ENCODE data around the gene MCRIP2. TPM values are rescaled to one million over a fixed set of nuclear protein-coding genes. Genes with fewer than 3 reads are reported as not detected.
A peak's percentile ranks its signal among the peaks of the same experiment; 100 is the strongest.

The MCRIP2 gene
- total and polyA plus RNA-seq, 2 of the 8 experiments (the other 6 are each of a cell fraction or from before 2014, with no cell fraction given): 45.4 to 75.5 TPM

DNA sequence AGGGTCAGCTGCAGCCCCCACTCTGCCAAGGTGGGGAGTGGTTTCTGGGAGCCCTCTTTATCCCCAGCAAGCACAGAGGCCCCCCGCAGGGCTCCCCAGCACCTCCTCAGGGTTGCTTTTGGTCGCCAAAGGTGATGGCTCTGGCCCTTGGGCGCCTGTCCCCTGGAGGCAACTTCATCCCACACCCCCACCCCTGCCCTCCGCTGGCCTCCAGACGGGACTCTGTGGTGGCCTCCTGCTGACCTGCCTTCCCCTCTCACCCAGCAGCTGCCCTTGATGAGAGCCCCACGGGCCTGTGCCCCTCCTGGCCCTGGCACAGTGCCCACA, 18.5 kb downstream of the MCRIP2 start:
- H3K4me2 ChIP-seq (ENCODE audit: insufficient read depth in 1 of 2, low read depth in 2 of 2, low read length in 2 of 2): peak overlapping the region in 1 of 2 experiments; percentile 36; a peak in 1 of 4 replicates
- no peak overlapping the region for H3K4me3 ChIP-seq (ENCODE audit: extremely low read depth in 1 of 4, insufficient read depth in 2 of 4, low read depth in 3 of 4, low read length in 4 of 4)
- TF ChIP-seq NANOG (IDR thresholded peaks at IDR 0.05; ENCODE audit: insufficient read depth, low read depth, low read length, poor library complexity, severe bottlenecking) (no peak), SP2 (IDR thresholded peaks at IDR 0.05; ENCODE audit: low read length) (no peak), KDM1A (IDR thresholded peaks at IDR 0.05; ENCODE audit: borderline replicate concordance, low read length) (no peak), CTBP2 (IDR thresholded peaks at IDR 0.05; ENCODE audit: borderline replicate concordance, insufficient read depth, insufficient read length, low read length) (no peak), SIX5 (IDR thresholded peaks at IDR 0.05; ENCODE audit: low read depth, low read length) (no peak), YY1 (IDR thresholded peaks at IDR 0.05; ENCODE audit: low read depth, low read length) (no peak)
- TF ChIP-seq, protein P1, sequence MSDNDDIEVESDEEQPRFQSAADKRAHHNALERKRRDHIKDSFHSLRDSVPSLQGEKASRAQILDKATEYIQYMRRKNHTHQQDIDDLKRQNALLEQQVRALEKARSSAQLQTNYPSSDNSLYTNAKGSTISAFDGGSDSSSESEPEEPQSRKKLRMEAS (IDR thresholded peaks at IDR 0.05): no peak
- H3K9me3 ChIP-seq (ENCODE audit: insufficient read depth in 2 of 2, low read depth in 1 of 2, low read length in 1 of 2): no peaks in the 10 kb centered on the region
- H3K79me1 ChIP-seq (ENCODE audit: low read depth, low read length): no peaks in the 10 kb centered on the region
- H3K27me3 ChIP-seq (replicated peaks in 1 of 4; ENCODE audit: control insufficient read depth in 3 of 4, extremely low read depth in 1 of 4, insufficient read depth in 3 of 4, low read length in 3 of 4): no peaks in the 10 kb centered on the region
- no peak overlapping the region for H3K56ac ChIP-seq (replicated peaks; ENCODE audit: insufficient read length, low read depth, low read length)
- no peak overlapping the region for H4K5ac ChIP-seq (ENCODE audit: insufficient read length, low read depth, low read length)
- H3K27ac ChIP-seq (ENCODE audit: low read depth, low read length): no peak overlapping the region
- H3K36me3 ChIP-seq (ENCODE audit: control insufficient read depth in 2 of 4, insufficient read depth in 4 of 4, low read length in 3 of 4): peaks cover 0 to 31% (median 1%) of the 10 kb centered on the region in 4 experiments; a peak in 3 of 8 replicates
- no peaks in the 10 kb centered on the region for H3K23me2 ChIP-seq (ENCODE audit: low read depth, low read length)
- FAIRE-seq (no peak), DNase-seq (ENCODE audit: low read depth in 1 of 2, low spot score in 2 of 2) (no peak)
- no peak overlapping the region for H3K4ac ChIP-seq (replicated peaks; ENCODE audit: insufficient read length, low read depth, low read length)
- H2AFZ ChIP-seq (ENCODE audit: low read length): no peak overlapping the region; the same call in 1 of the 2 replicates
- no peak overlapping the region for H2BK12ac ChIP-seq (ENCODE audit: low read depth, low read length)
- WGBS, 2 experiments (ENCODE audit: extremely low coverage in 1 of 2, insufficient coverage in 1 of 2, insufficient read length in 1 of 2, insufficient replicate concordance in 2 of 2, low coverage in 1 of 2, low lambda C conversion rate in 2 of 2, missing lambda C conversion rate in 1 of 2): 67% methylated on average over 2 of the region's 6 CpGs; no CpG with 5 or more reads in 1 of the 2 experiments
- H2BK5ac ChIP-seq (ENCODE audit: low read depth, low read length): 0 out of 2 replicates have a peak overlapping the region, but pooled peaks have one; percentile 41
- no peaks in the 10 kb centered on the region for H4K20me1 ChIP-seq (replicated peaks in 1 of 2; ENCODE audit: control insufficient read depth in 1 of 2, insufficient read depth in 2 of 2, low read length in 2 of 2)
- H4K91ac ChIP-seq (replicated peaks; ENCODE audit: insufficient read length, low read length): no peak overlapping the region
- H2BK15ac ChIP-seq (ENCODE audit: low read length): peak overlapping the region; percentile 81; the same call in 1 of the 2 replicates
- no peak overlapping the region for H3K14ac ChIP-seq (ENCODE audit: insufficient read length)
- no peak overlapping the region for H3K9ac ChIP-seq (replicated peaks in 1 of 4; ENCODE audit: extremely low read depth in 1 of 4, low read depth in 3 of 4, low read length in 3 of 4)
- ChIA-PET CTCF (ENCODE audit: partially characterized antibody) (interaction anchor here (0.6 to 11.3 kb wide), 14 partner anchors 9 to 85 kb away, joined by 3 to 104 read pairs (median 5); partner anchors contain the start of genes METTL26, RHBDL1 and WDR90), POLR2A (ENCODE audit: partially characterized antibody) (interaction anchor here (0.7 to 17.4 kb wide), 7 partner anchors 10 to 73 kb away, joined by 3 to 214 read pairs (median 6); partner anchors contain the start of genes JMJD8, RHBDL1, STUB1 and WDR90)
- H3K79me2 ChIP-seq (ENCODE audit: control insufficient read depth in 1 of 2, insufficient read depth in 2 of 2, low read length in 2 of 2): no peaks in the 10 kb centered on the region
- no peak overlapping the region for H3K18ac ChIP-seq (ENCODE audit: extremely low read depth, low read length)
- peaks cover 0 to 8% (median 1%) of the 10 kb centered on the region in 4 experiments; a peak in 4 of 7 replicates for H3K4me1 ChIP-seq (replicated peaks in 1 of 4; ENCODE audit: control insufficient read depth in 3 of 4, insufficient read depth in 4 of 4, low read length in 3 of 4)
- no peak overlapping the region for H2AK5ac ChIP-seq (ENCODE audit: low read depth, low read length)
- no peak overlapping the region for H2BK20ac ChIP-seq (ENCODE audit: low read length)
- H3K23ac ChIP-seq (ENCODE audit: insufficient read length): no peak overlapping the region
- H2BK120ac ChIP-seq (replicated peaks; ENCODE audit: low read depth, low read length): no peak overlapping the region
- peak overlapping the region; percentile 85 for H4K8ac ChIP-seq (ENCODE audit: extremely low read depth, insufficient read depth, low read length)

Data from H1 (cell line).